A673 (cell line): Measurements from ENCODE around the gene CFAP91. TPM values are rescaled to one million over a fixed set of nuclear protein-coding genes. Genes with fewer than 3 reads are reported as not detected.
A peak's percentile ranks its signal among the peaks of the same experiment; 100 is the strongest.

Experiments
- BruUV-seq: library from RNA; stranded (reverse); fragments of 400-500 nt; replicated peaks from 2 replicates; lab custom pipeline; 2021; lab: Mats Ljungman, UMichigan
- CTCF ChIA-PET: fragments of 300-600 bp; sonication (Branson Sonifier 250); formaldehyde crosslinking; loops from one replicate; lab custom pipeline; 2022; ENCODE audit warnings: antibody characterized with exemption; lab: Charles Lee
- POLR2A ChIA-PET: fragments of 300-600 bp; sonication (Branson Sonifier 250); formaldehyde crosslinking; loops from one replicate; lab custom pipeline; 2022; ENCODE audit warnings: antibody characterized with exemption; ENCODE audit not compliant: low non-redundant PET; lab: Charles Lee
- DNase-seq: peaks from one replicate; pipeline ENCODE4 v3.0.0-alpha.2; 2015; ENCODE audit warnings: low spot score
- H3K27ac ChIP-seq: fragments of 200-600 bp; sonication (generic); 2 replicates; pipeline ENCODE4 v1.5.1; 2016; ENCODE audit warnings: mixed run types, low read depth, mild to moderate bottlenecking, mixed read lengths, antibody characterized with exemption, low read length; ENCODE audit not compliant: poor library complexity, severe bottlenecking
- H3K27me3 ChIP-seq: fragments of 200-600 bp; sonication (generic); replicated peaks from 2 replicates; pipeline ENCODE4 v1.6.1; 2017; ENCODE audit warnings: mixed run types, low read depth, mild to moderate bottlenecking, mixed read lengths, antibody characterized with exemption, low read length; ENCODE audit not compliant: insufficient read depth, poor library complexity
- H3K36me3 ChIP-seq: fragments of 200-600 bp; sonication (generic); 2 replicates; pipeline ENCODE4 v1.6.1; 2016; ENCODE audit warnings: mixed run types, mild to moderate bottlenecking, mixed read lengths, antibody characterized with exemption, low read length; ENCODE audit not compliant: insufficient read depth, poor library complexity, severe bottlenecking
- H3K4me1 ChIP-seq: fragments of 200-600 bp; sonication (generic); 2 replicates; pipeline ENCODE4 v1.6.1; 2017; ENCODE audit warnings: mixed run types, mild to moderate bottlenecking, mixed read lengths, antibody characterized with exemption, low read length; ENCODE audit not compliant: insufficient read depth, poor library complexity, severe bottlenecking
- H3K4me3 ChIP-seq: fragments of 200-600 bp; sonication (generic); 2 replicates; pipeline ENCODE4 v1.5.1; 2016; ENCODE audit warnings: low read depth, mixed run types, mild to moderate bottlenecking, mixed read lengths, low read length; ENCODE audit not compliant: poor library complexity, severe bottlenecking
- H3K9me3 ChIP-seq: fragments of 200-600 bp; sonication (generic); 2 replicates; pipeline ENCODE4 v1.6.1; 2016; ENCODE audit warnings: mixed run types, low read depth, mild to moderate bottlenecking, mixed read lengths, antibody characterized with exemption, low read length; ENCODE audit not compliant: poor library complexity, severe bottlenecking
- EZH2 ChIP-seq: fragments of 200-600 bp; sonication (generic); IDR thresholded peaks from 2 replicates; pipeline ENCODE4 v1.6.1; 2017; ENCODE audit warnings: borderline replicate concordance, low read depth, mild to moderate bottlenecking, mixed read lengths, antibody characterized with exemption, low read length; ENCODE audit not compliant: poor library complexity, severe bottlenecking
- intact Hi-C: fragments of 100-400 bp; cut with micrococcal nuclease; formaldehyde crosslinking; loops from one replicate; pipeline ENCODE4 v1.10.0; 2022; ENCODE audit not compliant: unreplicated experiment
- total RNA-seq: library from RNA; stranded (reverse); gene quantifications from 2 replicates; pipeline ENCODE4 v1.2.3, GENCODE V29; 2021
- TF ChIP-seq, protein P1 (sequence below): fragments of 300-800, 200-600 bp; sonication (generic); conservative IDR thresholded peaks from 2 replicates; pipeline ENCODE4 v1.5.1; 2017; ENCODE audit warnings: low read depth, mild to moderate bottlenecking, antibody characterized with exemption, low read length, moderate library complexity, mixed read lengths

CFAP91 gene
- total RNA-seq, 1 experiment from 2014 or later, result 0.75 TPM

DNA sequence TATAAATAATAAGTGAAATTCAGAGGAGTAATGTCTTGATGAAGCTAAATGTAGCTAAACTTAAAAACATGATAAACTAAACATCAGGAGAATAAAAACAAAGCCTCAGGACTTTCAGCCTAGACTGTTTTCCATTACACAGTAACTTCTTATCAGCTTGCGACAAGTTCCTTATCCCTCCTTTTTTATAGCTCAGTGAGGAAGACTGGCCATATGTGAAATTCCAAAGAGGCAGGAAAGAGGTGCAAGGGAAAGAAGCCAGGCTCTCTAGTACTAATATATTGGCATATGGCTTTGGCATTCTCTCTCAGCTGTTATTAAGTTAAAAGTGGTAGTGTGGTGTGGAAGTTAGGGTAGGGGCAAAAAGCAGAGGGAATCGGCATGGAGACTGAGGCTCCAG lies 30.0 kb upstream of the CFAP91 start:
- POLR2A ChIA-PET, result no interaction called here
- BruUV-seq, result no TSS peak

DNA sequence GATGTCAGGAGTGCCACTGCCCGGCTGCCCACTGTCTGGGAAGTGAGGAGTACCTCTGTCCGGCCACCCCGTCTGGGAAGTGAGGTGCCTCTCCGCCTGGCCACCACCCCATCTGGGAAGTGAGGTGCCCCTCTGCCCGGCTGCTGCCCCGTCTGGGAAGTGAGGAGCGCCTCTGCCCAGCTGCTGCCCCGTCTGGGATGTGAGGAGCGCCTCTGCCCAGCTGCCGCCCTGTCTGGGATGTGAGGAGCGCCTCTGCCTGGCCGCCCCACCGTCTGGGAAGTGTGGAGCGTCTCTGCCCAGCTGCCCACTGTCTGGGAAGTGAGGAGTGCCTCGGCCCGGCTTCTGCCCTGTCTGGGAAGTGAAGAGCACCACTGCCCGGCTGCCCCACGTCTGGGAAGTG lies 28.9 kb upstream of the CFAP91 start:
- intact Hi-C loops, result loop anchor here (10.0 kb wide), 1 partner anchor 421 kb away; the partner anchor contains the start of gene GSK3B
- ChIA-PET POLR2A (no interaction called here), CTCF (no interaction called here)
- Histone ChIP-seq H3K4me1 (peaks cover 19% of the 10 kb centered on the region), H3K27me3 (no peaks in the 10 kb centered on the region), H3K27ac (no peak overlapping the region), H3K36me3 (peaks cover 27% of the 10 kb centered on the region), H3K4me3 (no peak overlapping the region), H3K9me3 (no peaks in the 10 kb centered on the region)
- BruUV-seq, result no TSS peak
- DNase-seq, result no peak
- TF ChIP-seq, protein P1, sequence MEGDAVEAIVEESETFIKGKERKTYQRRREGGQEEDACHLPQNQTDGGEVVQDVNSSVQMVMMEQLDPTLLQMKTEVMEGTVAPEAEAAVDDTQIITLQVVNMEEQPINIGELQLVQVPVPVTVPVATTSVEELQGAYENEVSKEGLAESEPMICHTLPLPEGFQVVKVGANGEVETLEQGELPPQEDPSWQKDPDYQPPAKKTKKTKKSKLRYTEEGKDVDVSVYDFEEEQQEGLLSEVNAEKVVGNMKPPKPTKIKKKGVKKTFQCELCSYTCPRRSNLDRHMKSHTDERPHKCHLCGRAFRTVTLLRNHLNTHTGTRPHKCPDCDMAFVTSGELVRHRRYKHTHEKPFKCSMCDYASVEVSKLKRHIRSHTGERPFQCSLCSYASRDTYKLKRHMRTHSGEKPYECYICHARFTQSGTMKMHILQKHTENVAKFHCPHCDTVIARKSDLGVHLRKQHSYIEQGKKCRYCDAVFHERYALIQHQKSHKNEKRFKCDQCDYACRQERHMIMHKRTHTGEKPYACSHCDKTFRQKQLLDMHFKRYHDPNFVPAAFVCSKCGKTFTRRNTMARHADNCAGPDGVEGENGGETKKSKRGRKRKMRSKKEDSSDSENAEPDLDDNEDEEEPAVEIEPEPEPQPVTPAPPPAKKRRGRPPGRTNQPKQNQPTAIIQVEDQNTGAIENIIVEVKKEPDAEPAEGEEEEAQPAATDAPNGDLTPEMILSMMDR, result no peak
- TF ChIP-seq EZH2, result no peak

More for the DNA sequence above, 30.0 kb upstream of the CFAP91 start:
- Histone ChIP-seq H3K9me3 (no peaks in the 10 kb centered on the region), H3K36me3 (peaks cover 27% of the 10 kb centered on the region), H3K27me3 (no peaks in the 10 kb centered on the region), H3K4me1 (peaks cover 19% of the 10 kb centered on the region), H3K27ac (no peak overlapping the region), H3K4me3 (no peak overlapping the region)
- intact Hi-C loops, result loop anchor here (10.0 kb wide), 1 partner anchor 422 kb away; the partner anchor contains the start of gene GSK3B
- CTCF ChIA-PET, result no interaction called here
- no peak for DNase-seq
- no peak for TF ChIP-seq EZH2
- TF ChIP-seq, protein P1, result no peak

DNA sequence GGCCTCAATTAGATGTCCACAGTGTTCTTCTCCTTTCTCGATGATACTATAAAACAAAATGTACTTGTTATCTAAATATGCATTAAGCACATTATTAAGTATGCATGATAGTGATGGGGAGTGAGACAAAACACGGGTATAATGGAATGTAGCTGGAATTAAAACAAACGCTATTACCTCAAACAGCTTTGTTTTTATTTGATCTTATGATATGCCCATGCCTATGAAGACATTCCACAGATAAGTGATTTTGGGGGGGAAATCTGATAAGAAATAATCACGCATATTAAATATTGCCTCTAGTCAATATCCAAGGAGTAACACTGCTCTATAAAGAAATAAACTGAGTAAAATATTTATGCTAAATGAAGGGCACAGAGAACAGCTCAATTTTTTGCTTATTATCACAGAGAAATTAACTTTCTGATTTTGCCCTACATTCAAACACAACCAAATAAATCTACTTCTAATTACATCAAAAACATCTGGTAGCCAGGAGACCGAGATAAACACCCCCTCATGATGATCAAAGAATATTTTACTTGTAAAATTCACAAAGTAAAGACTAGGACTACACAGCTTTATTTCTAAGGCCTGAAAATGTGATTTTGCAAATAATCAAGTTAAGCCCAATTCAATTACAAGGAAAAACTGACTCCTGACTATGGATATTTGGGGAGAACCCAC lies 27.5 kb upstream of the CFAP91 start:
- Histone ChIP-seq H3K4me3 (peak overlapping the region; percentile 52), H3K36me3 (peaks cover 27% of the 10 kb centered on the region), H3K4me1 (peaks cover 12% of the 10 kb centered on the region), H3K9me3 (no peaks in the 10 kb centered on the region), H3K27me3 (no peaks in the 10 kb centered on the region), H3K27ac (no peak overlapping the region)
- intact Hi-C loops, result loop anchor here (10.0 kb wide), 1 partner anchor 419 kb away; the partner anchor contains the start of gene GSK3B
- TF ChIP-seq EZH2, result no peak
- no peak for DNase-seq
- POLR2A ChIA-PET, result interaction anchor here (0.7 kb wide), 1 partner anchor 262 kb away, joined by 7 read pairs; no protein-coding TSS in a partner anchor
- BruUV-seq, result no TSS peak
- CTCF ChIA-PET, result no interaction called here
